ENCODE measurements around the gene PLA2G12A.

DNA sequence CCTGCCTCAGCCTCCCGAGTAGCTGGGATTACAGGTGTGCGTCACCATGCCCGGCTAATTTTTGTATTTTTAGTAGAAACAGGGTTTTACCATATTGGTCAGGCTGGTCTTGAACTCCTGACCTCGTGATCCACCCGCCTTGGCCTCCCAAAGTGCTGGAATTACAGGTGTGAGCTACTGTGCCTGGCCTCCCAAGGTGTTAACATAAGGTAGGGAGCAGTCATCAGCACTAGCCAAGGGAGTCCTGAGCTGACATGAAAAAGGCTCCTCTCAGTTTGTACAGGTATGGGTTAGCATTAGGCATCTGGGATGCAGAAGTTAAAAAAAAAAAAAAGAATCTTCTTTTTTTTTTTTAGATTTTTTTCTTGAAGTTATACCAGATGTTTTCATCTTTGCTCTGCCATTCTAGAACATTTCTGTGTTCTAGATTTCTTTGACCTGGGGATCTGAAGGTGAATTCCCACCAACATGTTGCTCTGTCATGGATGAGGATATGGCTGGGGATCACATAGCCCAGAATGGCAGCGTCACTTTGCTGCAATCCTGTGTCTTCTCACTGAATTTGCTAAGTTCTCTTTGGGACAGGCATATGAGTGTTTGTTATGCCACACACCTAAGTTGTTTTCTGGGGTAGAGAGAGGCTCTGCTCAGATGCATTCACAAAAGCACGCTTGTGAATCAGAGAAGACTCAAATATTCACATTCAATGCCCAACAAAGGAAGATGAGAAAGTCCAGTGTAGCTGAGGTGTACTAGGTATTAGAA, 24.4 kb upstream of the PLA2G12A start:
- TF ChIP-seq CTCF (IDR thresholded peaks at IDR 0.05) (no peak), POLR2A (IDR thresholded peaks at IDR 0.05) (no peak)
